HEK293 (cell line): ENCODE data around the gene SPATA21.

Source experiments
- CTCF ChIA-PET: fragments of 350-600 bp; formaldehyde crosslinking; extraction: SDS; loops from one replicate; lab custom pipeline; 2021; ENCODE audit warnings: antibody characterized with exemption; lab: Yijun Ruan, JAX
- POLR2A ChIA-PET: fragments of 300-600 bp; formaldehyde crosslinking; extraction: SDS; loops from one replicate; lab custom pipeline; 2020; ENCODE audit warnings: antibody characterized with exemption, inconsistent platforms; lab: Yijun Ruan, JAX
- H3K27ac ChIP-seq: fragments of 200-500 bp; sonication (Bioruptor generic); 2 replicates; pipeline ENCODE4 v1.5.1; 2014; ENCODE audit warnings: low read depth, low read length, control low read depth, inconsistent platforms; ENCODE audit errors: extremely low read depth
- H3K36me3 ChIP-seq, 2 experiments: fragments of 200-500 bp in 1 of 2; sonication (Bioruptor generic) in 1 of 2; 1 replicate in 1 of 2; 2 replicates in 1 of 2; pipeline ENCODE4 v1.5.1; 2014 to 2017; ENCODE audit warnings: inconsistent platforms in 2 of 2, low read length in 2 of 2; ENCODE audit not compliant: control insufficient read depth in 2 of 2, insufficient read depth in 1 of 2
- H3K4me1 ChIP-seq: fragments of 200-500 bp; sonication (Bioruptor generic); 2 replicates; pipeline ENCODE4 v1.5.1; 2014; ENCODE audit warnings: mild to moderate bottlenecking, low read length, inconsistent platforms; ENCODE audit not compliant: control insufficient read depth, insufficient read depth
- H3K4me3 ChIP-seq: 2 replicates; pipeline ENCODE4 v1.5.1; 2011; ENCODE audit warnings: low read depth, mild to moderate bottlenecking, control low read depth, low read length, moderate library complexity
- H3K9me3 ChIP-seq: fragments of 200-500 bp; sonication (Bioruptor generic); 2 replicates; pipeline ENCODE4 v1.5.1; 2014; ENCODE audit warnings: low read depth, low read length, inconsistent platforms; ENCODE audit not compliant: control insufficient read depth, insufficient read depth
- EGR2 ChIP-seq: fragments of 450-650 bp; formaldehyde crosslinking; IDR thresholded peaks from 2 replicates; pipeline ENCODE4 v1.5.1; 2016; ENCODE audit warnings: low read depth, missing biosample characterization, missing genetic modification characterization
- HOXA7 ChIP-seq: sonication (generic); formaldehyde crosslinking; IDR thresholded peaks from 2 replicates; pipeline ENCODE4 v1.8.1; 2022; ENCODE audit warnings: missing genetic modification reagents, borderline replicate concordance
- HOXD13 ChIP-seq: sonication (generic); formaldehyde crosslinking; IDR thresholded peaks from 2 replicates; pipeline ENCODE4 v1.8.0; 2022; ENCODE audit warnings: missing genetic modification reagents, borderline replicate concordance
- PRDM2 ChIP-seq: fragments of 450-650 bp; formaldehyde crosslinking; IDR thresholded peaks from 2 replicates; pipeline ENCODE4 v1.5.1; 2016; ENCODE audit warnings: missing biosample characterization, missing genetic modification characterization, borderline replicate concordance
- SP3 ChIP-seq: fragments of 450-650 bp; formaldehyde crosslinking; IDR thresholded peaks from 2 replicates; pipeline ENCODE4 v1.5.1; 2016; ENCODE audit warnings: missing biosample characterization, missing genetic modification characterization
- ZBTB20 ChIP-seq: fragments of 450-650 bp; formaldehyde crosslinking; IDR thresholded peaks from 2 replicates; pipeline ENCODE4 v1.5.1; 2016; ENCODE audit warnings: missing biosample characterization, missing genetic modification characterization
- ZBTB44 ChIP-seq: fragments of 450-650 bp; IDR thresholded peaks from 2 replicates; pipeline ENCODE4 v1.5.1; 2018; ENCODE audit warnings: missing biosample characterization, mild to moderate bottlenecking, missing genetic modification characterization
- ZNF138 ChIP-seq: fragments of 450-650 bp; formaldehyde crosslinking; IDR thresholded peaks from 2 replicates; pipeline ENCODE4 v1.5.1; 2016; ENCODE audit warnings: missing biosample characterization, missing genetic modification characterization, borderline replicate concordance
- ZNF155 ChIP-seq: fragments of 450-650 bp; formaldehyde crosslinking; IDR thresholded peaks from 2 replicates; pipeline ENCODE4 v1.5.1; 2016; ENCODE audit warnings: missing biosample characterization, missing genetic modification characterization
- ZNF157 ChIP-seq: fragments of 450-650 bp; formaldehyde crosslinking; IDR thresholded peaks from 2 replicates; pipeline ENCODE4 v1.5.1; 2016; ENCODE audit warnings: missing biosample characterization, missing genetic modification characterization
- ZNF311 ChIP-seq: fragments of 450-650 bp; formaldehyde crosslinking; IDR thresholded peaks from 2 replicates; pipeline ENCODE4 v1.5.1; 2017; ENCODE audit warnings: missing biosample characterization, missing genetic modification characterization, borderline replicate concordance
- ZNF560 ChIP-seq: fragments of 450-650 bp; formaldehyde crosslinking; IDR thresholded peaks from 2 replicates; pipeline ENCODE4 v1.5.1; 2017; ENCODE audit warnings: missing biosample characterization, missing genetic modification characterization, borderline replicate concordance
- ZNF585B ChIP-seq: fragments of 450-650 bp; formaldehyde crosslinking; IDR thresholded peaks from 2 replicates; pipeline ENCODE4 v1.5.1; 2016; ENCODE audit warnings: missing biosample characterization, missing genetic modification characterization
- ZNF658 ChIP-seq: fragments of 450-650 bp; formaldehyde crosslinking; IDR thresholded peaks from 2 replicates; pipeline ENCODE4; 2016; ENCODE audit warnings: missing biosample characterization, missing genetic modification characterization
- ZNF664 ChIP-seq: fragments of 450-650 bp; formaldehyde crosslinking; IDR thresholded peaks from 2 replicates; pipeline ENCODE4 v1.5.1; 2016; ENCODE audit warnings: missing biosample characterization, missing genetic modification characterization
- ZNF830 ChIP-seq: fragments of 450-650 bp; IDR thresholded peaks from 2 replicates; pipeline ENCODE4 v1.5.0; 2018; ENCODE audit warnings: missing biosample characterization, missing genetic modification characterization, low read depth, mild to moderate bottlenecking, moderate library complexity
- ZNF837 ChIP-seq: fragments of 450-650 bp; formaldehyde crosslinking; IDR thresholded peaks from 2 replicates; pipeline ENCODE4 v1.5.1; 2016; ENCODE audit warnings: missing biosample characterization, missing genetic modification characterization
- TF ChIP-seq, protein P1 (sequence below): fragments of 450-650 bp; formaldehyde crosslinking; IDR thresholded peaks from 2 replicates; pipeline ENCODE4 v1.5.1; 2017; ENCODE audit warnings: missing biosample characterization, missing genetic modification characterization

Gene SPATA21

GRCh38 chr1:16443975-16444770, 6.9 kb upstream of the SPATA21 start:
- Histone ChIP-seq H3K9me3 (no peaks in the 10 kb centered on the region), H3K36me3 (peaks cover 0 to 70% of the 10 kb centered on the region in 2 experiments; a peak in 2 of 3 replicates), H3K4me1 (no peaks in the 10 kb centered on the region), H3K4me3 (no peak overlapping the region), H3K27ac (no peak overlapping the region)
- POLR2A ChIA-PET, result interaction anchor here (0.5 kb wide), 1 partner anchor 430 kb away, joined by 3 read pairs; no protein-coding TSS in a partner anchor
- TF ChIP-seq ZNF560 (tag by site-specific recombination) (no peak), ZNF138 (tag by site-specific recombination) (no peak), ZNF585B (tag by site-specific recombination) (no peak), HOXD13 (CRISPR knock-in tag) (no peak), ZNF155 (tag by site-specific recombination) (no peak), SP3 (tag by site-specific recombination) (no peak), ZNF830 (no peak), ZNF157 (no peak), HOXA7 (CRISPR knock-in tag) (no peak), ZNF664 (tag by site-specific recombination) (no peak), ZNF311 (no peak), ZBTB44 (tag by site-specific recombination) (no peak), PRDM2 (no peak), ZBTB20 (tag by site-specific recombination) (no peak), EGR2 (tag by site-specific recombination) (no peak), ZNF837 (tag by site-specific recombination) (no peak), ZNF658 (no peak)
- TF ChIP-seq, protein P1, sequence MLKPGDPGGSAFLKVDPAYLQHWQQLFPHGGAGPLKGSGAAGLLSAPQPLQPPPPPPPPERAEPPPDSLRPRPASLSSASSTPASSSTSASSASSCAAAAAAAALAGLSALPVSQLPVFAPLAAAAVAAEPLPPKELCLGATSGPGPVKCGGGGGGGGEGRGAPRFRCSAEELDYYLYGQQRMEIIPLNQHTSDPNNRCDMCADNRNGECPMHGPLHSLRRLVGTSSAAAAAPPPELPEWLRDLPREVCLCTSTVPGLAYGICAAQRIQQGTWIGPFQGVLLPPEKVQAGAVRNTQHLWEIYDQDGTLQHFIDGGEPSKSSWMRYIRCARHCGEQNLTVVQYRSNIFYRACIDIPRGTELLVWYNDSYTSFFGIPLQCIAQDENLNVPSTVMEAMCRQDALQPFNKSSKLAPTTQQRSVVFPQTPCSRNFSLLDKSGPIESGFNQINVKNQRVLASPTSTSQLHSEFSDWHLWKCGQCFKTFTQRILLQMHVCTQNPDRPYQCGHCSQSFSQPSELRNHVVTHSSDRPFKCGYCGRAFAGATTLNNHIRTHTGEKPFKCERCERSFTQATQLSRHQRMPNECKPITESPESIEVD (tag by site-specific recombination), result no peak
- CTCF ChIA-PET, result interaction anchor here (0.9 kb wide), 1 partner anchor 10 kb away, joined by 3 read pairs; no protein-coding TSS in a partner anchor
